IMR-90 (cell line): ENCODE results near the gene RANBP9. TPM values are rescaled to one million over a fixed set of nuclear protein-coding genes. Genes with fewer than 3 reads are reported as not detected.

Source experiments
- ATAC-seq: fragments of 200-7000 bp; cut with Tn5 transposase; 2 replicates; pipeline ENCODE4 v1.9.1; 2020; ENCODE audit warnings: low read depth, mild to moderate bottlenecking, moderate library complexity
- BruUV-seq: library from RNA; stranded (reverse); fragments of 400-500 nt; replicated peaks from 2 replicates; lab custom pipeline; 2021; lab: Mats Ljungman, UMichigan
- CTCF ChIA-PET: fragments of 300-600 bp; formaldehyde crosslinking; extraction: SDS; loops from one replicate; lab custom pipeline; 2021; ENCODE audit warnings: antibody characterized with exemption; lab: Yijun Ruan, JAX
- POLR2A ChIA-PET: fragments of 300-600 bp; sonication (Branson Sonifier 250); formaldehyde crosslinking; loops from one replicate; lab custom pipeline; 2022; ENCODE audit warnings: antibody characterized with exemption; ENCODE audit not compliant: unreplicated experiment; lab: Charles Lee
- DNase-seq: peaks from one replicate; pipeline ENCODE4 v3.0.0; 2013
- H2AFZ ChIP-seq: replicated peaks from 2 replicates; pipeline ENCODE3; 2013; ENCODE audit warnings: low read length, mild to moderate bottlenecking; ENCODE audit not compliant: poor library complexity
- H2AK5ac ChIP-seq: 2 replicates; pipeline ENCODE4 v1.6.1; 2013; ENCODE audit warnings: low read depth, low read length, inconsistent platforms
- H2AK9ac ChIP-seq: replicated peaks from 2 replicates; pipeline ENCODE3; 2013; ENCODE audit warnings: mild to moderate bottlenecking, low read depth, low read length, moderate library complexity; ENCODE audit not compliant: poor library complexity
- H2BK120ac ChIP-seq: 2 replicates; pipeline ENCODE4 v1.6.1; 2013; ENCODE audit warnings: low read depth, low read length, inconsistent platforms
- H2BK15ac ChIP-seq: 3 replicates; pipeline ENCODE4 v1.6.1; 2013; ENCODE audit warnings: low read depth, low read length, inconsistent platforms
- H2BK20ac ChIP-seq: 2 replicates; pipeline ENCODE4 v1.6.1; 2013; ENCODE audit warnings: low read depth, mild to moderate bottlenecking, inconsistent platforms, low read length, moderate library complexity
- H2BK5ac ChIP-seq: 2 replicates; pipeline ENCODE4 v1.6.1; 2013; ENCODE audit warnings: mild to moderate bottlenecking, low read depth, low read length, inconsistent platforms; ENCODE audit not compliant: poor library complexity, severe bottlenecking
- H3K14ac ChIP-seq: replicated peaks from 2 replicates; pipeline ENCODE4 v1.6.1; 2013; ENCODE audit warnings: low read depth, low read length, inconsistent platforms
- H3K18ac ChIP-seq: 2 replicates; pipeline ENCODE4 v1.6.1; 2013; ENCODE audit warnings: low read depth, low read length, control low read depth
- H3K23ac ChIP-seq: 2 replicates; pipeline ENCODE4 v1.6.1; 2013; ENCODE audit warnings: low read depth, low read length, inconsistent platforms
- H3K27ac ChIP-seq: 2 replicates; pipeline ENCODE4 v1.5.1; 2013; ENCODE audit warnings: mild to moderate bottlenecking, control low read depth, low read length; ENCODE audit not compliant: insufficient read depth
- H3K27me3 ChIP-seq: 2 replicates; pipeline ENCODE4 v1.6.1; 2013; ENCODE audit warnings: low read length; ENCODE audit not compliant: control insufficient read depth, insufficient read depth
- H3K36me3 ChIP-seq: 2 replicates; pipeline ENCODE4 v1.6.1; 2013; ENCODE audit warnings: low read length, mixed read lengths; ENCODE audit not compliant: control insufficient read depth, insufficient read depth
- H3K4ac ChIP-seq: 2 replicates; pipeline ENCODE4 v1.6.1; 2013; ENCODE audit warnings: low read depth, low read length, inconsistent platforms
- H3K4me1 ChIP-seq: 2 replicates; pipeline ENCODE4 v1.6.1; 2013; ENCODE audit warnings: low read length, mixed read lengths; ENCODE audit not compliant: control insufficient read depth, insufficient read depth
- H3K4me2 ChIP-seq: 2 replicates; pipeline ENCODE4 v1.6.1; 2013; ENCODE audit warnings: low read depth, mild to moderate bottlenecking, control low read depth, low read length, moderate library complexity
- H3K4me3 ChIP-seq: 2 replicates; pipeline ENCODE4 v1.5.1; 2013; ENCODE audit warnings: low read depth, mild to moderate bottlenecking, control low read depth, low read length, moderate library complexity; ENCODE audit not compliant: insufficient read depth
- H3K56ac ChIP-seq: 2 replicates; pipeline ENCODE4 v1.6.1; 2013; ENCODE audit warnings: low read length, inconsistent platforms; ENCODE audit not compliant: insufficient read depth; ENCODE audit errors: extremely low read depth
- H3K79me1 ChIP-seq, 2 experiments: 2 replicates each; pipeline ENCODE4 v1.6.1; 2013; ENCODE audit warnings: low read length in 2 of 2, inconsistent platforms in 1 of 2, low read depth in 1 of 2
- H3K9ac ChIP-seq: 2 replicates; pipeline ENCODE4 v1.6.1; 2013; ENCODE audit warnings: low read depth, low read length, control low read depth
- H3K9me1 ChIP-seq: 2 replicates; pipeline ENCODE4 v1.6.1; 2013; ENCODE audit warnings: low read length, inconsistent platforms; ENCODE audit not compliant: insufficient read depth
- H3K9me3 ChIP-seq: 2 replicates; pipeline ENCODE4 v1.6.1; 2013; ENCODE audit warnings: low read length; ENCODE audit not compliant: control insufficient read depth, insufficient read depth
- H4K20me1 ChIP-seq: 2 replicates; pipeline ENCODE4 v1.6.1; 2013; ENCODE audit warnings: low read length, inconsistent platforms; ENCODE audit not compliant: insufficient read depth
- H4K5ac ChIP-seq: 2 replicates; pipeline ENCODE4 v1.6.1; 2013; ENCODE audit warnings: mild to moderate bottlenecking, low read depth, low read length, control low read depth
- H4K8ac ChIP-seq, 2 experiments: 2 replicates each; pipeline ENCODE4 v1.6.1; 2013; ENCODE audit warnings: low read depth in 2 of 2, low read length in 2 of 2, control low read depth in 1 of 2, inconsistent platforms in 1 of 2
- H4K91ac ChIP-seq: 2 replicates; pipeline ENCODE4 v1.6.1; 2013; ENCODE audit warnings: low read depth, low read length, inconsistent platforms; ENCODE audit not compliant: insufficient read depth
- BHLHE40 ChIP-seq: fragments of 150-350 bp; IDR thresholded peaks from 2 replicates; pipeline ENCODE4 v1.6.1; 2016; ENCODE audit warnings: mild to moderate bottlenecking, low read depth, low read length
- CEBPB ChIP-seq: IDR thresholded peaks from 2 replicates; pipeline ENCODE4 v1.6.1; 2012; ENCODE audit warnings: low read depth, low read length, improper control_type of control experiment
- CHD1 ChIP-seq: IDR thresholded peaks from 2 replicates; pipeline ENCODE4 v1.6.1; 2012; ENCODE audit warnings: low read depth, low read length, improper control_type of control experiment
- FOS ChIP-seq: fragments of 150-350 bp; IDR thresholded peaks from 2 replicates; pipeline ENCODE4 v1.6.1; 2016; ENCODE audit warnings: low read depth, low read length
- MAFK ChIP-seq: IDR thresholded peaks from 2 replicates; pipeline ENCODE4 v1.6.1; 2012; ENCODE audit warnings: low read depth, low read length, improper control_type of control experiment
- MAZ ChIP-seq: IDR thresholded peaks from 2 replicates; pipeline ENCODE4 v1.6.1; 2012; ENCODE audit warnings: low read depth, mild to moderate bottlenecking, low read length, improper control_type of control experiment, moderate library complexity, borderline replicate concordance
- MXI1 ChIP-seq: IDR thresholded peaks from 2 replicates; pipeline ENCODE4 v1.6.1; 2012; ENCODE audit warnings: low read depth, mild to moderate bottlenecking, low read length, moderate library complexity, borderline replicate concordance
- NFE2L2 ChIP-seq: fragments of 150-350 bp; IDR thresholded peaks from 2 replicates; pipeline ENCODE4 v1.6.1; 2016; ENCODE audit warnings: low read depth, mild to moderate bottlenecking, low read length
- POLR2A ChIP-seq: IDR thresholded peaks from 2 replicates; pipeline ENCODE4 v1.6.1; 2012; ENCODE audit warnings: mild to moderate bottlenecking, low read depth, low read length
- RAD21 ChIP-seq: IDR thresholded peaks from 2 replicates; pipeline ENCODE4 v1.6.1; 2012; ENCODE audit warnings: low read length, improper control_type of control experiment
- RCOR1 ChIP-seq: IDR thresholded peaks from 2 replicates; pipeline ENCODE4 v1.6.1; 2012; ENCODE audit warnings: mild to moderate bottlenecking, low read length, improper control_type of control experiment; ENCODE audit not compliant: insufficient replicate concordance
- RFX5 ChIP-seq: IDR thresholded peaks from 2 replicates; pipeline ENCODE4 v1.8.0; 2012; ENCODE audit warnings: low read depth, mild to moderate bottlenecking, low read length, moderate library complexity
- SMC3 ChIP-seq: fragments of 150-350 bp; IDR thresholded peaks from 2 replicates; pipeline ENCODE4 v1.6.1; 2016; ENCODE audit warnings: low read depth, mild to moderate bottlenecking, antibody characterized with exemption, low read length, moderate library complexity
- WGBS, 2 experiments: methylation state at CpG; one replicate each; pipeline versions ENCODE4 v1.1.5 to v1.1.7; 2013; ENCODE audit warnings: missing lambda C conversion rate in 2 of 2; ENCODE audit not compliant: insufficient read length in 1 of 2; ENCODE audit errors: extremely low coverage in 2 of 2; 5-methylcytosine and 5-hydroxymethylcytosine counted together
- dilution Hi-C: fragments of 300-500 bp; cut with HindIII; formaldehyde crosslinking; loops from one replicate; pipeline ENCODE4 v1.14.3; 2018; ENCODE audit warnings: low sequenced_read_pairs; ENCODE audit not compliant: unreplicated experiment
- in situ Hi-C: fragments of 300-500 bp; cut with MboI; formaldehyde crosslinking; loops from 3 replicates; pipeline ENCODE4 v1.14.3; 2019; ENCODE audit warnings: low sequenced_read_pairs, inconsistent platforms, mixed read lengths
- intact Hi-C: fragments of 100-400 bp; cut with micrococcal nuclease; formaldehyde crosslinking; loops from 2 replicates; pipeline ENCODE4 v1.10.0; 2022
- polyA plus RNA-seq, 3 experiments: library from polyadenylated mRNA; depleted of rRNA; stranded (reverse); fragments of >200 nt; gene quantifications; 2 replicates each; pipeline ENCODE4 v1.2.3, GENCODE V29; 2012; ENCODE audit warnings: low replicate concordance in 1 of 3
- total RNA-seq: library from RNA; depleted of rRNA; stranded (reverse); fragments of >200 nt; gene quantifications from 2 replicates; pipeline ENCODE4 v1.2.3, GENCODE V29; 2012
- TF ChIP-seq, protein P1 (sequence below): conservative IDR thresholded peaks from 2 replicates; pipeline ENCODE4 v1.5.1; 2012; ENCODE audit warnings: mild to moderate bottlenecking, low read depth, low read length, improper control_type of control experiment
- TF ChIP-seq, protein P2 (sequence below): fragments of 150-350 bp; IDR thresholded peaks from 2 replicates; pipeline ENCODE4 v1.6.1; 2016; ENCODE audit warnings: low read depth, mild to moderate bottlenecking, low read length, moderate library complexity, borderline replicate concordance
- TF ChIP-seq, protein P3 (sequence below): fragments of 150-350 bp; IDR thresholded peaks from 2 replicates; pipeline ENCODE4 v1.6.1; 2017; ENCODE audit warnings: mild to moderate bottlenecking, antibody characterized with exemption, low read length, low read depth

The RANBP9 gene
- total and polyA plus RNA-seq, 2 of the 4 experiments (the other 2 are of a cell fraction): 17.7 to 27.8 TPM

DNA sequence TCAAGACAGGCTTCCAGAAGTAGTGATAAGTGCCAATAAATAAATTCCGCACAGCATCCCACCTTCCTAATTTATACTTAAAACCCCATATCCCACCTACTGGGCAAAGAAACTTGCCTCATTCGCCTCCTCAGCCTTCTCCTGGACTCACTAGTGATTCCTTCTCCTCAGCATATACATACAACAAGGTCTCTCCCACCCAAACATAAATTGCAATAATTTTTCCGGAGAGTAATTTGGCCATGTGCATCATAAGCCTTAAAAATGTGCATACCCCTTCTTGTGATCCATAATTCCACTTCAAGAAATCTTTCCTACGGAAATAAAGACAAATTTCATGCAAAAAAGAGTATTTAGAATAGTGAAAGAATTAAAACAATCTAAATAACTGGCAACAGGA lies 26.8 kb downstream of the RANBP9 start:
- no peak overlapping the region for H3K9ac ChIP-seq
- H4K91ac ChIP-seq: no peak overlapping the region
- in situ Hi-C loops: no loop called here
- H3K56ac ChIP-seq: no peak overlapping the region
- H4K20me1 ChIP-seq: peaks cover 28% of the 10 kb centered on the region
- no peak overlapping the region for H2AFZ ChIP-seq
- no peak overlapping the region for H3K14ac ChIP-seq
- intact Hi-C loops: no loop called here
- no peak overlapping the region for H4K8ac ChIP-seq
- ATAC-seq: no peak
- no peaks in the 10 kb centered on the region for H3K4me1 ChIP-seq
- H3K23ac ChIP-seq: no peak overlapping the region
- no peak overlapping the region for H3K4me3 ChIP-seq
- no peaks in the 10 kb centered on the region for H3K9me3 ChIP-seq
- no peak overlapping the region for H2BK120ac ChIP-seq
- TF ChIP-seq POLR2A (no peak), CHD1 (no peak), NFE2L2 (no peak), RFX5 (no peak), RAD21 (no peak), MXI1 (no peak), MAZ (no peak), BHLHE40 (no peak), FOS (no peak), SMC3 (no peak), CEBPB (no peak), MAFK (no peak), RCOR1 (no peak)
- TF ChIP-seq, protein P1, sequence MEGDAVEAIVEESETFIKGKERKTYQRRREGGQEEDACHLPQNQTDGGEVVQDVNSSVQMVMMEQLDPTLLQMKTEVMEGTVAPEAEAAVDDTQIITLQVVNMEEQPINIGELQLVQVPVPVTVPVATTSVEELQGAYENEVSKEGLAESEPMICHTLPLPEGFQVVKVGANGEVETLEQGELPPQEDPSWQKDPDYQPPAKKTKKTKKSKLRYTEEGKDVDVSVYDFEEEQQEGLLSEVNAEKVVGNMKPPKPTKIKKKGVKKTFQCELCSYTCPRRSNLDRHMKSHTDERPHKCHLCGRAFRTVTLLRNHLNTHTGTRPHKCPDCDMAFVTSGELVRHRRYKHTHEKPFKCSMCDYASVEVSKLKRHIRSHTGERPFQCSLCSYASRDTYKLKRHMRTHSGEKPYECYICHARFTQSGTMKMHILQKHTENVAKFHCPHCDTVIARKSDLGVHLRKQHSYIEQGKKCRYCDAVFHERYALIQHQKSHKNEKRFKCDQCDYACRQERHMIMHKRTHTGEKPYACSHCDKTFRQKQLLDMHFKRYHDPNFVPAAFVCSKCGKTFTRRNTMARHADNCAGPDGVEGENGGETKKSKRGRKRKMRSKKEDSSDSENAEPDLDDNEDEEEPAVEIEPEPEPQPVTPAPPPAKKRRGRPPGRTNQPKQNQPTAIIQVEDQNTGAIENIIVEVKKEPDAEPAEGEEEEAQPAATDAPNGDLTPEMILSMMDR: no peak
- TF ChIP-seq, protein P2, sequence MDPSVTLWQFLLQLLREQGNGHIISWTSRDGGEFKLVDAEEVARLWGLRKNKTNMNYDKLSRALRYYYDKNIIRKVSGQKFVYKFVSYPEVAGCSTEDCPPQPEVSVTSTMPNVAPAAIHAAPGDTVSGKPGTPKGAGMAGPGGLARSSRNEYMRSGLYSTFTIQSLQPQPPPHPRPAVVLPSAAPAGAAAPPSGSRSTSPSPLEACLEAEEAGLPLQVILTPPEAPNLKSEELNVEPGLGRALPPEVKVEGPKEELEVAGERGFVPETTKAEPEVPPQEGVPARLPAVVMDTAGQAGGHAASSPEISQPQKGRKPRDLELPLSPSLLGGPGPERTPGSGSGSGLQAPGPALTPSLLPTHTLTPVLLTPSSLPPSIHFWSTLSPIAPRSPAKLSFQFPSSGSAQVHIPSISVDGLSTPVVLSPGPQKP: no peak
- TF ChIP-seq, protein P3, sequence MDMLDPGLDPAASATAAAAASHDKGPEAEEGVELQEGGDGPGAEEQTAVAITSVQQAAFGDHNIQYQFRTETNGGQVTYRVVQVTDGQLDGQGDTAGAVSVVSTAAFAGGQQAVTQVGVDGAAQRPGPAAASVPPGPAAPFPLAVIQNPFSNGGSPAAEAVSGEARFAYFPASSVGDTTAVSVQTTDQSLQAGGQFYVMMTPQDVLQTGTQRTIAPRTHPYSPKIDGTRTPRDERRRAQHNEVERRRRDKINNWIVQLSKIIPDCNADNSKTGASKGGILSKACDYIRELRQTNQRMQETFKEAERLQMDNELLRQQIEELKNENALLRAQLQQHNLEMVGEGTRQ: no peak
- no peak overlapping the region for H2BK15ac ChIP-seq
- H3K9me1 ChIP-seq: 0 out of 2 replicates have a peak, but pooled peaks cover 7% of the 10 kb centered on the region
- peaks cover 4% of the 10 kb centered on the region; the same call in 1 of the 2 replicates for H3K36me3 ChIP-seq
- H3K4me2 ChIP-seq: no peak overlapping the region
- H2BK20ac ChIP-seq: no peak overlapping the region
- no peak for DNase-seq
- ChIA-PET CTCF (no interaction called here), POLR2A (no interaction called here)
- H3K27ac ChIP-seq: no peak overlapping the region
- WGBS, 2 experiments: no CpG with 5 or more reads among the region's 4 CpGs
- H2AK5ac ChIP-seq: no peak overlapping the region
- H2AK9ac ChIP-seq: no peak overlapping the region
- no peak overlapping the region for H3K18ac ChIP-seq
- no peak overlapping the region for H4K5ac ChIP-seq
- no peak overlapping the region for H2BK5ac ChIP-seq
- BruUV-seq: no TSS peak
- dilution Hi-C loops: no loop called here
- no peak overlapping the region for H3K4ac ChIP-seq
- no peaks in the 10 kb centered on the region for H3K27me3 ChIP-seq
- peaks cover 34 to 62% of the 10 kb centered on the region in 2 experiments for H3K79me1 ChIP-seq
